HG02763 (cell line): ENCODE results near the gene FAM53B.
A peak's percentile ranks its signal among the peaks of the same experiment; 100 is the strongest.

Source experiments
- ATAC-seq: cut with Tn5 transposase; IDR thresholded peaks from one replicate; pipeline ENCODE4 v1.9.1; 2021; ENCODE audit warnings: mild to moderate bottlenecking, moderate library complexity; ENCODE audit not compliant: unreplicated experiment

The FAM53B gene

DNA sequence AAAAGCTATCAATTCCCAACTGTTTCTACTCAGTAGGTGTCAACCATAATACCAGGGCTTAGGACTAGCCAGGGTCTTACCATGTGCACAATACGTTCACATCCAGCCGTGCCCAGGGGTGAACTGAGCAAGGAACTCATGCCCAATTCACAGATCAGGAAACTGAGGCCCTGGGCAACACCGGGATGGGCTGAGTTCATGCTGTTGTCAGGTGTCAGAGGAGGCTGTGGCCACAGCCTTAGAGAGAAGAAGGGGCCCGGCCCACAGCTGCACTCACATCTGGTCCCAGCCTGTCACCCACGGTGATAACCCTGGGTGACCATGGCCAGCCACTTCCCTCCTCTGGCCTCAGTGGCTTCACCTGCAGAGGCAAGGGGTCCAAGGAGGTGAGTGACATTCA is 92.0 kb downstream of the FAM53B start:
- no peak for ATAC-seq

GRCh38 chr10:124651402-124651891 is 92.7 kb downstream of the FAM53B start:
- ATAC-seq = no peak

GRCh38 chr10:124650820-124651401 is 93.3 kb downstream of the FAM53B start:
- ATAC-seq = no peak

DNA sequence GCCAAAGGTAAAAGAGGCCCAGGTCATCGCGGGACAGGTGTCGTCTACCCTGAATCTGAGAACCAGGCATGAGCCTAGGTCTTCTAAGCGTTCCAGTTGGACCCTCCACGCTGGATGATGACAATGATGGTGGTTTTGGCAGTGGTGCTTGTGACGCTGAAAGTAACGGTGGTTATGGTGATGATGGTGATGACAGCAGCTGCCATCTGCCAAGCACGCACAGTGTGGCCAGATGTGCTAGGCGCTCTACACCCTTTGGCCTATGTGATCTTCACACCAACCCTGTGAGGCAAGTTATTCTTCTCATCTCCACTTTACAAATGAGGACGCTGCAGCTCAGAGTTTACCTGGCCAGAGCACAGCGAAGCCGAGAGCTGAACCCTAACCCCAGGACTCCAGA is 93.9 kb downstream of the FAM53B start:
- no peak for ATAC-seq

DNA sequence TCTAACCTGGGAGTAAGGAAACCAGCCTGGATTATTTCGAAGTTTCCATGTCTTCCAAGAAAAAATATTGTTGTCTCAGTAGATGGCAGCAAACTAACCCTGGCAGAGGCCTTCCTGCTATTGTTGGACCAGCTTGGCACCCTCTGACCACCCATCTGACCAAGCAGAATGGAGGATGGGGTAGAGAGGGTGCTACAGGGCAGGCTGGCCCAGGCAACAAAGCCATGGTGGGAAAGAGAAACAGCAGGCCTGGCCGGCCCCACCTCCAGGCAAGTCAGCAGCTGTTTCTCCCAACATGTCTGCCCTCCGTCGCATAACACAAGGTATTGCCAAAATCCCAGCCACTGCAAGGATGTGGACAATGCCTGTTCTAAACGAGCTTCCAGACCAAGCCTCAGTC is 95.0 kb downstream of the FAM53B start:
- no peak for ATAC-seq

DNA sequence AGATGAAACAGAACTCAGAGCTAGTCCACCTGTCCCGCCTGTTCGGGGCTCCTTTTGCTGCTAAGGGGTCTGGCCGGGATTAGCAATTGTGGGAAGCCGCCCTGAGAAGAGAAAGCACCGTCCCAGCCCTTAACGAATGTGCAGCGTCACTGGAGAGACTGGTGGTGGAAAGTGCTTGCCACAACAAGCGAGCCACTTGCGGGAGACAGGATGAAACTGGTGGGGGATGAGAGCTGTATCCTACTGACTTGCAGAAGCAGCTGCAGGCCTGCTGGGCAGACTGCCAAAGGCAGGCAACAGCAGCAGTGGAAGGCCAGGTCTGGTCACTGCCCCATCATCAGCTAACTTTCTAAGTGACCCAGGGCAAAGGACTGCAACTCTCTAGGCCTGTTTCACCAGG is 95.4 kb downstream of the FAM53B start:
- ATAC-seq = no peak

- ATAC-seq = no peak
Measured at GRCh38 chr10:124648131-124648475, 96.1 kb downstream of the FAM53B start.

- no peak for ATAC-seq
Measured at GRCh38 chr10:124647421-124648130, 96.6 kb downstream of the FAM53B start.

DNA sequence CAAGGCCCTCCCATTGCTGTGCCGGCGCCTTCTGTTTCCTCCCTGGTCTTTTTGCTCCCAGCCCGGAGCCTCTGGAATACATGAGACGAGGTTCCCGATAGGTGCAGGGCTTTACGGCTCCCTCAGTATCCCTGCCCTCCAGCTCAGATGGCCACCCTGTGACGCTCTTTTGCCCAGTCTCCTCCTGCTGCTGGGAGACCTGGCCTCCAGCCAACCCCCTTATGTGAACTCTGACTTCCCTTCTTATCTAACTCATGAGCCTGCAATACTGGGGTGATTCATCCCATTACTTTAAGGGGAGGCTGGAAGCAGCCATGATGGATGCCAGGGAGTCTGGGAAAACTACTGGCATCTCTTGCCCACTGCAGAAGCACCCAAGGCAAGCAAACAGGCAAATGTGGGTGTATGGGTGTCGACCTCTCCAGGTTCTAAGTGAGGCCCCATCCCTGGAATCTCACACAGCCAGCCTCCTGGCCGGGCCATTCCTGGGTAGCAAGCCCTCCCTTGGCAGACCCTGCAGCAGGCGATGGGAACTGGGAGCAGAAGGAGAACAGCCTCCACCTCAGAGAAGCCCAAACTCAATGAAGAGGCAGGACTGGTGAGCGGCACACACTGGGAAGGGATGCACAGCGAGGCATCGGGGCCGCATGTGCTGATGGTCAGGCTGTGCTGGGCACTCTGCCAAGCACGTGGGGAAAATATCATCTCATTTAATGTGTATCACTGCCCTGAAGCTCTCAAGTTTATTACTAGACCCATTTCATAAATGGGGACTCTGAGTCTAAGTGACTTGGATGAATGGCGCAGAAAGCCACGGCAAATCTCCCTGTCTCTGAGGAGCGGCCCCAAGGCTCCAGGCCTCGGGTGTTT is 97.5 kb downstream of the FAM53B start:
- no peak for ATAC-seq

- ATAC-seq = no peak
Measured at GRCh38 chr10:124645467-124646095, 98.6 kb downstream of the FAM53B start.

DNA sequence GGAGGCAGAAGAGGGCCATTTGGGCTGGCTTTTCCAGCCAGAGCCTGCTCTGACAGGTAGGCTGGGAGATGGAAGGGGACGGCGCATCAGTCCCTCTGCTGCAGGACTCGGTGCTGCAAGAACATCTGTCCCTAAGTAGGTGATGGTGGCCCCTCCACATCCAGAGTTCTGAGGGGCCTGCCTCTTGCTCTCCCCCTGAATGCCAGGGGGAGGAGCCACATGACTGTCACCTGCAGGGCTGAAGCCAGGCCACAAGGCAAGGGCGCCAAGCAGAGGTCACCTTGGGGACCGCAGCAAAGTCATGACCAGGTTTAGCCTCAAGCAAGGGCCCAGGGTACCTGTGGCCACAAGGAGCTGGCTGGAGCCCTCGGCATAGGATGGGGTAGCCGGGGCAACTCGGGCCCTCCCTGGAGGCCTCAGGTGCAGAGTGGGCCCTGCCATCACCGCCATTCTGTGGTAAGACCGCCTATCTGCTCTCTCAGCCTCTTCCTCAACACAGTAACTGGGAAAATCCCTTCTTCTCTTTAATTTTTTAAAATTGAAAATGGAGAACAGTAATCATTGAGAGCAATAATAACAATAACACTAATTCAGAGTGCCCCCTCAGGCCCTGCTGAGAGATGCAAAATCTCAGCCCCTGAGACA is 99.3 kb downstream of the FAM53B start:
- ATAC-seq = no peak

DNA sequence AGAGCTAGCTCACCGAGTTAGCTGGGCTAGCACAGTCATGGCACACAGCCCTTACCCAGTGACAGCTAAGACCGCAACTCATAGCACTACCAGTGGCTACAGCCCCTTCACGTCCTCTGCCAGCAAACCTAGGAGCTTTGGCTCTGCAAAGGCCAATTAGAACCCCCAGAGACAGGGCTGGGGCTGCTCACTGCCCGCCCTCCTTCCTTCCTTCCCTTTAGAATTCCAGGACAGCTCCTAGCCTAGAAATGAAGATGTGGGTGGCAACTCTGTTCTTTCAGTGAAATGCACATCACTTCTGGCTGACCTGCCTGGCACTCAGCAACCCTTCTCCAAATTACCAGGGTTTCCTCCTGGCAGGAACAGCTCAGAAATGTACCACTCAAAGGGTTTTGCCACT is 99.9 kb downstream of the FAM53B start:
- no peak for ATAC-seq

DNA sequence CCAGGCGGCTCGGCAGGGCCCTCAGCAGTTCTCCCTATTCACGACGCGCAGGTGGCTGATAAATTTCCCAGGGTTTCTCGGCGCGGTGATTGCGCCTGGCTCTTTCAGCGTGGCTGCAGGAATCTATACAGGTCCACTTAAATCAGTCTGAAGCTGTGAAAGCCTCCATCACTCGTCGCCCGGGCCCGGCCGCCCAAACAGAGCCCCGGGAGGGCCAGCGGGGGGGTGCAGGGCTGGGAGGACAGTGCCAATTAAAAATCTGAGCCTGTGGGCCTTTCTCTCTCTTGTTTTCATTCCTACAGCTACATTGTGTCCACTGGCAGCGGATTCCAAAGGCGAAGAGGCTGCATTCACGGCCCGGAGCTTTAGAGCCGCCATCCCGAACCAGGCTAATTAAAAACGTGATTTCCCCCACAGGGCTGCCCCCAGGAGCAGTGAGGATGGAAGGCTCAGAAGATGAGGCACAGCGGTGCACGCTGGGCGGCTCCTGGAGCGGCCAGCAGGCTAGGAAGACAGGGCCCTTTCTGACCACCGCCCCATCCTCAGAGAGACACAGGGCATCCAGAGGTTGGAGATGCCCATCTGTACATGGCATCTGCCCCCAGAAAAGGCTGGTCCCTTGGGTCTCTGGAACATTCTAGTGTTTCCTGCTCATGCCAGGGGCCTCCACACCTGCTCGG is 100.7 kb downstream of the FAM53B start:
- ATAC-seq = no peak

DNA sequence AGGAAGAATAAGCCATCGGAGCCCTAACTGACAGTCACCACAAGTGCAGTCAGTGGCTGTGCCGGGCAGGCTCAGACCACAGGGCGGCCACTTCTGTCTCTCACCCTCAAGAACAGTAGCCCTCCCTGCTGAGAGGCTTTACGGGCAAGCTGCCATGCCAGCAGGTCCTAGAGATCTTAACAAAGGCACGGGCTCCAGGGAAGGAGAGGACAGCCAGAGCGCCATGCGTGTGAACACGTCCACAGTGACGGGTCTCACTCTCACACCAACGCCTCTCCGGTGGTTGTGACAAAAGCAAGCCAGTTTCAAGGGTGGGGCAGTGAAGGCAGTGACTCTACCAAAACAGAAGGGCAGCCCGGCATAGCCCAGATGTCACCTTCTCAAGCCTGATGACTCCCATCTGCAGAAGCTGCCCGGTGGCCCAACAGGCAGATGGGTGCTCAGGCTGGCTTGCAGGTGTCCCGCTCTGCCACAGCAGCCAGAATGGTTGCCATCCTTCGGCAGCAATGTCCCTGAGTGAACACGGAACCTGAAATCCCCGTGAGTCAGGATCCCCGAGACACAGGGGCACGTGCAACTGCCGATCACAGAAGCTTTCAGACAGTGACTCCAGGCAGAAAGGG is 102.0 kb downstream of the FAM53B start:
- no peak for ATAC-seq

DNA sequence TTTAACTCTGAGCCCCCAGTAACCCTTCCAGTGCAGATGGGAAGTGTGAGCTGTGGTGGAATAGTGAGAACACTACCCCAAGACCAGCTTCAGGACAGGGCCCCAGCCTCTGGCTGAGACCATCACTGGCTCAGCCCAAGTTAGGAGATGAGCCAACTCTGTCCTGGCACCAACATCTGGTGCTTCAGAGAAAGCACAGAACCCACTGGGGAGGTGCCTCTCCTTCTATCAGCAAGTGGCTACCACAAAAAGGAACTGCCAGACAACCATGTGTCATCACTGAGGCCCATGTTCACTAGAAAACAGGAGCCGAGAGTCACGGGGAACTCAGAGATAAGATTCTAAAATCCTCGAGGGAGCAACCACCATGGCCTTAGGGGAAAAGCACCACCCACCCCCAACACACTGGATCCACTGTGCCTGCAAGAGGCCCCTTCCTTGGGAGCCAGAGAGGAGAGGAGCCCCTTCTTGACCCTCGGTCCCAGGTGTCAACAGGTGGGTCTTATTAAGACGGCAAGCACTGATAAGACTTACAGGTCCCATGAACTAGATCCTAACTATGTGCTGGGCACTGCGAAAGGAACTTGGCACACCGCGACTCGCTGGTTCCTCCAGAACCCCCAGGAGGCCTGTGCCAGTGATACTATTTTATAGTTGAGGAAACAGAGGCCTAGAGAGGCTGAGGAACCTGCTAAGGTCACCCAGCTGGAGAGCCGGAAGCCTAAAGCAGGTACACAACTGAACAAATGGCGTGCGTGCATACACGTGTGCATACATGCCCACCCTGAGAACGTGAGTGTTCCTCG is 102.7 kb downstream of the FAM53B start:
- peak; percentile 61 for ATAC-seq

- ATAC-seq = peak; percentile 43
Measured at GRCh38 chr10:124640538-124641231, 103.5 kb downstream of the FAM53B start.

DNA sequence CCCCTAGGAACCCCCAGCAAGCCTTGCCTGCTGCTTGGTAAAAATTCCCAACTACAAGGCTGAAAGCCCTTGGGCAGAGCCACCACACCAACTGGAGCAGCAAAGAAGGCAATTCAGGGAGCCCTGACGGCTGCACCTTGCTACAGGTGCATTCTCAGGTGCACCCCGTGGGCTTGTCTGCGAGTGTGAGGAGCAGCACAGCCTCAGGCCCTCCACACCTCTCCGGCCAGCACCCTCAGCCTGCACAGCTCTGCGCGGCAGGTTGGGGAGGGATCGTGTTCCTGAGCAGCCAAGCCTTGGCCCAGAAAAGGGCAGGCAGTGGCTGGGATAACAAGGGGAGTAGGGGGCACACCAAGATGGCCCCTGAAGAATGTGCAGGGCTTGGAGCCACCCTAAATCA is 104.1 kb downstream of the FAM53B start:
- no peak for ATAC-seq

- no peak for ATAC-seq
Measured at GRCh38 chr10:124639646-124640045, 104.5 kb downstream of the FAM53B start.
